GM21447 (cell line): ENCODE data around the gene MAD1L1.
"Not testable (repeated sequence)": the region's sequence is repeated elsewhere in the genome, so short reads cannot be mapped to it uniquely, and the experiment has no call there.

ENCODE experiments used
- ATAC-seq: cut with Tn5 transposase; IDR thresholded peaks from one replicate; pipeline ENCODE4 v1.9.1; 2021; ENCODE audit not compliant: unreplicated experiment

Gene MAD1L1

GRCh38 chr7:1873857-1874589 is 358.7 kb downstream of the MAD1L1 start:
- no peak for ATAC-seq

DNA sequence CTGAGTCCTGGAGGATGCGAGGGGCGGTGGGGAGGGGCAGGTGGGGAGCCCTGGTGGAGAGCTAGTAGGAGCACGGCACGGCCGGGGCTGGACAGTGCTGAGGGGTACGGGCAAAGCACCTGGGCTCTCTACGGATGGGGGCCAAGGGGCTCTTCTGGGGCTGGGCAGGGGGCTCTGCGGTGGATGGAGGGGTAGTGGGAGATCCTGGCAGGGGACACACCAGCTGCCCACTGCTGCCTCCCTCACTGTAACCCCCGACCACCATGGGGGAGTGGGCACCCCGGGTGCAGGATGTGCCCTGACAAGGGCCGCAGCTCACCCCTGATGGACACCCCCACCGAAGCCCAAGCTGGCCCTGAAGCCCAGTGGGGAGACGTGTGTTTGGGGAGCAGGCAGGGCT is 359.3 kb downstream of the MAD1L1 start:
- ATAC-seq, result no peak

- ATAC-seq, result no peak
Measured at GRCh38 chr7:1873070-1873405, 359.7 kb downstream of the MAD1L1 start.

DNA sequence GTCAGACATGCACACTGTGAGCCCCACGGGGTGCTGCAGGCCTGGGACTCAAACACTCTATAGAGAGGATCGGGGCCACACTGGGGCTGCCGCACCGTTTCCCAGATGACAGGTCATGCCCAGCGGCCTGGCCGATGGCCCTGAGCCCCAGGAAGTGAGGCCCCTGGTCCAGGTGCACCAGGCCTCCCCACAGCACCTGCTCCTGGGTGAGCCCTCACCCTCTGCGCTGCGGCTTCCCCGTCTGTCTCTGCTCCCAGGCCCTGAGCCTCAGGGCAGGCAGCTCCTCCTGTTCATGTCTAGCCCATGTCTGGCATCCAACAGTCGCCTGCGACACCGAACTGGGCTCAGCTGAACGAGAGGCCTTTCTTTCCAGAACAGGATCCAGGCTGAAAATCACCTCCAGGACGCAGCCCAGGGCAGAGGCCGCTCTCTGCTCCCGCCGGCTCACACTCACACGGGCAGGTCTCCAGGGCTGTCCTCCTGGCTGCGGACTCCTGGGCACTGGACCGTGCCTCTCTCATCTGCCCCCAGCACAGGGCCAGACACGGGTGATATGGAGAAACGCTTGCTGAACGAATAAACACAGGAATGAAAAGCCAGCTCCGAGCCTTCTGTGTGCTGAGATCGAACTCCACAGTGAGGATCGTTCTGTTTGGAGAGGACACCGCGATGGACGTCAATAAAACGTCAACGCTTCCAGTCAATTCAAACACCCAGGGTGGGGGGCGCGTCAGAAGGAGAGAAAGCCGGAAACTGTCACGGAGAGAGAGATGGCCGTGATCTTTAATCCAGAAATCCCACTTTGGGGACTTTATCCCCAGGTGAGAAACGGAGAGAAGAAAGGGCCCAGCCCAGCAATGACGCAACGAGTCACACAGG is 360.3 kb downstream of the MAD1L1 start:
- no peak for ATAC-seq

GRCh38 chr7:1869452-1870130 is 363.2 kb downstream of the MAD1L1 start:
- no peak for ATAC-seq

DNA sequence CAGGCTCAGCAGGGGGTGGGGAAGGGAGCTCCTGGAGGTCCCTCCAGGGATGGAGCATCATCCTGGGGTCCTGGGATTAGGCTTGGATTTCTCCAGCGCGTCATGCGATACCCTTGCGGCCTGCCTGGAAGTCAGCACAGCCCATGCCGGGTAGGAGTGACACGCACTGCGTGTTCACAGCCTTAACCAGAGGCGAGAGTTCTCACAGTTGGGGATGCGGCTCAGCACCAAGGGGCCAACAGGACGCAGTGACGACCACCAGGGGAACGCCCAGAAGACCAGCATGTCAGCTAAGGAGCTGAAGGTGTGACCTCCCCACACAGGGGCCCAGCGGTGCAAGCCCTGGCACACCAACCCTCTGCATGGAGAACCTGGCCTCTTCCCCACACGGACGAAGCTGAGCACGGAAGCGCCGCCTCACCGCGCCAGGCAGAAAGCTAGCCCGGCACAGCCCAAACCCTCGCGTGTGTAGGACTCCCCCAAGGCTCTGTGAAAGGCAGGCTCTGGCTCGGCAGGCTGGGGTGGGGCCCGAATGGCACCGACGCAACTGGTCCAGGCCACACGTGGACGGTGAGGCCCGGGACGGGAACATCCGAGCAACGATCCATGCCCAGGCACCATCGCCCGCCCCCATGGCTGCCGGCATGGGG is 364.1 kb downstream of the MAD1L1 start:
- no peak for ATAC-seq

GRCh38 chr7:1867370-1868260 is 365.1 kb downstream of the MAD1L1 start:
- no peak for ATAC-seq

- ATAC-seq, result no peak
Measured at GRCh38 chr7:1866601-1867000, 366.1 kb downstream of the MAD1L1 start.

- no peak for ATAC-seq
Measured at GRCh38 chr7:1865571-1866255, 367.0 kb downstream of the MAD1L1 start.

- ATAC-seq, result no peak
Measured at GRCh38 chr7:1865000-1865555, 367.7 kb downstream of the MAD1L1 start.

DNA sequence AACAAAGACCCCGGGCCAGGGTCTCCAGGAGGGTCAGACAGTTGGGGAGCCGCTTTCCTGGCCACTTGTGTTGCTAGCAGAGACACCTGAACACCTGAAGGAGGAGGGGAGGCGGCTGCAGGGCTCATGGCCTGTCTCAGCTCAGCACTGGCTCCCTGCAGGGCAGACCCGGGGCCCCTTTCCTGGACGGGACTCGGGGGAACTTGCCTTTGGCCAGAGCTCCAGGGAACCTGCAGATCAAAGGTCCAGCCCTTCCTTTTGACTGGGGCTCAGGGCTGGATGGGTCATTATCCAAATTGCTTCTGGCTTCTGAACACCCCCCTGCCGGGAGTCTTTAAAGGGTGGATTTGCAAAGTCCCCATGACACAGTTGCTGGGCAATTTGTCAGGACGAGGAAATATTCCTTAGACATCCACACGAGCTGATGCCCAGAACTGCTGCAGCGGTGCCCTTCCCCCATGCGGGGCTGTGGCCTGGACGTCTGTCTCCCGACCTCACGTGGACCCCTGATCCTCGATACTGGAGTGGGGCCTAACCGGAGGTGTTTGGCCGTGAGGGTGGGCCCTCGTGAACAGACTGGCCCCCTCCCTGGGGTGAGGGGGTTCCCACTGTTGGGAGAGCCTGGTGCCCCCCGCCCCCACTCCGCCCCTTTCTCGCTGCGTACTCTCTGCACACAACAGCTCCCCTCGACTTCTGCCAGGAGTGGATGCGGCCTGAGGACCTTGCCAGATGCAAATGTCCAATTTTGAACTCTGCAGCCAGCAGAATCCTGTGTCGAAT is 368.4 kb downstream of the MAD1L1 start:
- ATAC-seq, result no peak

DNA sequence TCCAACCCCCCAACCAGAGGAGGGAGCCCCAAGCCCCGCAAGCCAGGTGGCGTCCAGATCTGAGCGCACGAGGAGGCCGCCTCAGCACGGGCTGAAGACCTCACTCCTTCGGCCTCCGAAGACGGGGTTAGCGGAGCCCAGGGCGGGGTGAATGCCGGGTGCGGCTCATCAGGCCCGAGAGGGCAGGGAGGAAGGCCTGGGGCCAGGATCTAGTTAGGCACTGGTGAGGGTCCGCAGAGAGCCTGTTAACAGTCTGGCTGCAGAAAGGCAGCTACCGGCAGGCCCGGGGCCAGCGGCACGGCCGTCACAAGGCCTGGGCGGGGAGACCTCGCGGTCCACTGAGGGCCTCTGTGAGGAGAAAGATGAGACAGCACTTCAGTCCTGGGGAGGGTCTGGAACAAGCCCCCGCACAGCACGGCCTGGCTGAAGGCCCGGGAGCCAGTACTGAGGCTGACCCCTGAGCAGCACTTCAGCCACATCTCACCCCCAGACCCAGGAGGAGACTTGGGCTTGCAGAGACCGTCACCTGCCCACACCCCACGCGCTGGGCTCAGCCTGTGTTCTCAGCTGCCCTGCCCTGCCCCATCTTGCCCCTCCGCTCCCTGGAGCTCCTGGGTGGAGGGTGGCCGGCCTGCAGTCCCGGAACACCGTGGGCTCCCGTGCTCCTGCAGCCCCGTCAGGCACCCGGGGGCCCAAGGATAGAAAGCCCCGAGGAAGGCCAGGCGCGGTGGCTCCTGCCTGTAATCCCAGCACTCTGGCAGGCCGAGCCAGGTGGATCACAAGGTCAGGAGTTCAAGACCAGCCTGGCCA is 369.4 kb downstream of the MAD1L1 start:
- no peak for ATAC-seq

GRCh38 chr7:1862560-1862959 is 370.2 kb downstream of the MAD1L1 start:
- no peak for ATAC-seq

GRCh38 chr7:1861799-1862458 is 370.8 kb downstream of the MAD1L1 start:
- ATAC-seq, result no peak

DNA sequence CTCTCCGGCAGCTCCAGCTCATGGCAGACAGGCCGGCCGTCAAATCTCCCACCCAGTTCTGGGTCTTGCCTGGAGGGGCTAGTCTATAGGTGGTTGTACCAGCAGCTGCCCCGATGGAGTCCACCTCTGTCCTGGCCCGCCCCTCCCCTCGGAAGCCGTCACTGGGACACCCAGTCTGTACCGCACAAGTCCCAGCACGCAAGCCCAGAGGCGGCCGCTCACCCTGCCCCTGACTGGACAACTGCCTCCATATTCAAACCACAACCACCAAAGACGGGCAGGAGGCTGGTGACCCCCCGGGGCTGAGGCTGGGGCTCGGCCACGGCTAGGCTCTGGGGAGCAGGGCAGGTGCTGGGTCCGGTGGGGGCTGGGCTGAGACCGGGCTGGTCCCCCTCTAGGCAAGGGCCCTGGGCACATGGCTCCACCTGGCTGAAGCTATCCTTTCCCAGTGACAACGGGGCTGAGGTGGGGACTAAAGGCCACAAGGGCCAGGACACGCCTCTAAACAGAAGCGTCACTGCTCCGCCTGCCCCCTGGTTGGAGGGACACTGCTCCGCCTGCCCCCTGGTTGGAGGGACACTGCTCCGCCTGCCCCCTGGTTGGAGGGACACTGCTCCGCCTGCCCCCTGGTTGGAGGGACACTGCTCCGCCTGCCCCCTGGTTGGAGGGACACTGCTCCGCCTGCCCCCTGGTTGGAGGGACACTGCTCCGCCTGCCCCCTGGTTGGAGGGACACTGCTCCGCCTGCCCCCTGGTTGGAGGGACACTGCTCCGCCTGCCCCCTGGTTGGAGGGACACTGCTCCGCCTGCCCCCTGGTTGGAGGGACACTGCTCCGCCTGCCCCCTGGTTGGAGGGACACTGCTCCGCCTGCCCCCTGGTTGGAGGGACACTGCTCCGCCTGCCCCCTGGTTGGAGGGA is 371.6 kb downstream of the MAD1L1 start:
- ATAC-seq, result not testable (repeated sequence)
